Thoracic aorta (tissue), 2 donors: ENCODE results near the gene SLC25A11. TPM values are rescaled to one million over a fixed set of nuclear protein-coding genes. Genes with fewer than 3 reads are reported as not detected.
A peak's percentile ranks its signal among the peaks of the same experiment; 100 is the strongest.

Source experiments
- ATAC-seq: fragments of 150-250 bp; one replicate; pipeline ENCODE4 v1.8.0; 2017; ENCODE audit warnings: low read depth; ENCODE audit not compliant: insufficient number of reproducible peaks, low FRiP score
- DNase-seq: peaks from one replicate; pipeline ENCODE4 v3.0.0-alpha.2; 2020; ENCODE audit warnings: low spot score
- H3K27ac ChIP-seq, 2 donors: fragments of 200-600 bp; sonication (generic); 1 replicate in 1 of 2; 2 replicates in 1 of 2; pipeline ENCODE4 v1.5.1; 2016; ENCODE audit warnings: mild to moderate bottlenecking in 2 of 2, moderate library complexity in 2 of 2
- H3K27me3 ChIP-seq: fragments of 200-600 bp; sonication (generic); replicated peaks from 2 replicates; pipeline ENCODE4 v1.6.0; 2016; ENCODE audit warnings: mild to moderate bottlenecking; ENCODE audit not compliant: insufficient read depth
- H3K36me3 ChIP-seq: fragments of 200-600 bp; sonication (generic); one replicate; pipeline ENCODE4 v1.5.1; 2016
- H3K4me1 ChIP-seq, 2 donors: fragments of 200-600 bp; sonication (generic); 1 replicate in 1 of 2; 2 replicates in 1 of 2; pipeline versions ENCODE4 v1.5.1 to v1.6.0; 2016; ENCODE audit warnings: low read depth in 2 of 2, mild to moderate bottlenecking in 1 of 2; ENCODE audit not compliant: control insufficient read depth in 1 of 2
- H3K4me3 ChIP-seq: fragments of 200-600 bp; sonication (generic); 2 replicates; pipeline ENCODE4 v1.5.1; 2016; ENCODE audit warnings: mild to moderate bottlenecking
- H3K9me3 ChIP-seq: fragments of 200-600 bp; sonication (generic); 2 replicates; pipeline ENCODE4 v1.5.1; 2016
- total RNA-seq, 2 donors: library from RNA; depleted of rRNA; stranded (reverse); fragments of >200 nt; gene quantifications; one replicate each; pipeline versions ENCODE4 v1.1.0 to v1.2.3, GENCODE V29; 2016
- TF ChIP-seq, protein P1 (sequence below): fragments of 200-600 bp; sonication (generic); IDR thresholded peaks from one replicate; pipeline ENCODE4 v1.5.1; 2019; ENCODE audit warnings: antibody characterized with exemption

Gene SLC25A11
- total RNA-seq, 2 donors from 2014 or later = 27.0 to 39.7 TPM

DNA sequence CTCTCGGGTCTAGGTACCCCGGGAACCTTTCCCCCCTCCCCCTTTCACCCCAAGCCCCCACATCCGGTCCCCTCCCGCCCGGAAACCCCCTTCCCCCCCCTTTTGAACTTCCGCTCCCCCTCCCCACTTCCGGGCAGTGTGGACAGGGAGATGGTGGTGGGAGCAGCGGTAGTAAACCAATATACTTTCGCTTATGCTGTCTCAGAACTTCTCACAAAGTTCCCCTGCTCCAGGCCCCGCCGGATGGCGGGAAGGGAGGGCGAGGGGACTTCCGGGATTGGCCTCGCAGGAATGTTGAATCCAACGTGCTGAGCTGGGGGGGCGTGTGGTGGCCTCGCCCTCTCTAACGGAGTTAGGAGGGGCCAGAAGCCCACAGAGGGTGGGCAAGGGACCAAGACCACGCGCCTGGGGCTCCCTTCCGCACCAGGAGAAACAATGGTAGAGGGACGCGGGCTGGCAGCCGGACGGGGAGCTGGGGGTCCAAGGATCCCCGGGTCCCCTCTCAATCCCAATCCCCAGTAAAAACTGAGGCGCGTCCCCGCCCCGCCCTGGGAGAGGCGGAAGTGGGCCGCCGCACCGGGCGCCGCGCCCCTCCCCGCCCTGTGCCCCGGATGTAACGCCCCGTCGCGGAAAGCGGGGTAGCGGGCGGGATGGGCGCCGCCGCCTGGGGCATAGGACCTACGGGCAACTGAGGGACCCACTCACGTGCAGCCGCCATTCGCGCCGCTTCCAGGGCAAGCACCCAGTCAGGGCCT lies 7.7 kb upstream of the SLC25A11 start:
- Histone ChIP-seq H3K4me3 (peak overlapping the region; percentile 76), H3K9me3 (no peaks in the 10 kb centered on the region), H3K27ac (peak overlapping the region; percentile 93 to 97), H3K36me3 (peaks cover 3% of the 10 kb centered on the region), H3K27me3 (no peaks in the 10 kb centered on the region), H3K4me1 (peaks cover 22 to 57% of the 10 kb centered on the region in 2 donors)
- TF ChIP-seq, protein P1, sequence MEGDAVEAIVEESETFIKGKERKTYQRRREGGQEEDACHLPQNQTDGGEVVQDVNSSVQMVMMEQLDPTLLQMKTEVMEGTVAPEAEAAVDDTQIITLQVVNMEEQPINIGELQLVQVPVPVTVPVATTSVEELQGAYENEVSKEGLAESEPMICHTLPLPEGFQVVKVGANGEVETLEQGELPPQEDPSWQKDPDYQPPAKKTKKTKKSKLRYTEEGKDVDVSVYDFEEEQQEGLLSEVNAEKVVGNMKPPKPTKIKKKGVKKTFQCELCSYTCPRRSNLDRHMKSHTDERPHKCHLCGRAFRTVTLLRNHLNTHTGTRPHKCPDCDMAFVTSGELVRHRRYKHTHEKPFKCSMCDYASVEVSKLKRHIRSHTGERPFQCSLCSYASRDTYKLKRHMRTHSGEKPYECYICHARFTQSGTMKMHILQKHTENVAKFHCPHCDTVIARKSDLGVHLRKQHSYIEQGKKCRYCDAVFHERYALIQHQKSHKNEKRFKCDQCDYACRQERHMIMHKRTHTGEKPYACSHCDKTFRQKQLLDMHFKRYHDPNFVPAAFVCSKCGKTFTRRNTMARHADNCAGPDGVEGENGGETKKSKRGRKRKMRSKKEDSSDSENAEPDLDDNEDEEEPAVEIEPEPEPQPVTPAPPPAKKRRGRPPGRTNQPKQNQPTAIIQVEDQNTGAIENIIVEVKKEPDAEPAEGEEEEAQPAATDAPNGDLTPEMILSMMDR = no peak
- no peak for DNase-seq
- no peak for ATAC-seq

DNA sequence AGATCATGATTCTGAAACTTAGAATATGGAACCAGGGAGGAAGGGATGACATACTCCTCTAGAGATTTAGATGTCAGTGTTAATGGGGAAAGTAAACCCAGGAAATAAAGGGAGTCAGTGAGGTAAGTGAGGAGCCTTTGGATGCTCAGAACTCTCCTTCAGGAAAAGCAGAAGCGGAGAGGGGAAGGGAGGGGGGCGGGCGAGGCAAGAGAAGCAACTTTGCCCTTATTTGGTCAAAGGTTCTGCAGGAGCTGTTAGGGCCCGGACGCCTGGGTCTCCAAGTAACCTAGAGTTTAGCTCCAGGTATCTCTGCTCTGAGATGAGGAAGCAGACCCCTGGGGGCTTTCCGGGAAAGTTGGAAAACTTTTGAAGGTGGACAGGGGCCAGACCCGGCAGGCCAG lies 7.2 kb upstream of the SLC25A11 start:
- TF ChIP-seq, protein P1 = no peak

DNA sequence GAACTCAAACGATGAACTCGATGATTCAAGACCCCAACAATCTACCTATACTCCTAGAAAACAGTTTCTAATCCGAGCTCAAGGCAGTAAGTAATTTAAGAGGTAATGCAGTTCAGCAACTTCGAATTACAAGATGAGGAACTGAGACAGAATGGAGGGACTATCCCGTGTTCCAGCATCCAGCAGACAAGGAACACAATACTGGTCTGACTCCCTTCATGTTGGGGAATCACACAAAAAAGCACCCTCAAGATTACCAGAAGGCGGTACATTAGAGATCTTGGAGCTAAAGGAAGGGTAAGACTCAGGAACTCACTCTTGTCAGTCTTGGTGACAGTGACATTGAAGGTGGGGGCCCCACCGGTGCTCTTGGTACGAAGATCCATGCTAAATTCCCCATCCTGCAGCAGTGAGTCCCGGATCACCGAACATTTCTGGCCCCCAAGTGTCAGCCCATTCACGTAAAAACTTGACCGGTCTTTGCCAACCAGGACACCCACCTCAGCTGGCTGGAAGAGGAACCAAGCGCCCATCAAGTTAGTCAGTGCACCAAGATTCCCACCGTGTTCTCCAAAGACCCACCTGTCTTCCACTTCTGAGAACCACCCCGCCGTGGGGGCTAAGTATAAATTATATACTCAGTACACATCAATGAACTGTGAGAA lies 6.6 kb upstream of the SLC25A11 start:
- Histone ChIP-seq H3K4me3 (peak overlapping the region; percentile 76), H3K4me1 (peaks cover 25 to 65% of the 10 kb centered on the region in 2 donors), H3K27ac (peak overlapping the region; percentile 93 to 97), H3K36me3 (peaks cover 6% of the 10 kb centered on the region), H3K9me3 (no peaks in the 10 kb centered on the region), H3K27me3 (no peaks in the 10 kb centered on the region)
- no peak for DNase-seq
- TF ChIP-seq, protein P1 = no peak
- ATAC-seq = no peak

More for the DNA sequence above, 7.2 kb upstream of the SLC25A11 start:
- no peak for ATAC-seq
- Histone ChIP-seq H3K4me1 (peaks cover 22 to 59% of the 10 kb centered on the region in 2 donors), H3K27me3 (no peaks in the 10 kb centered on the region), H3K4me3 (peak overlapping the region; percentile 76), H3K9me3 (no peaks in the 10 kb centered on the region), H3K36me3 (peaks cover 6% of the 10 kb centered on the region), H3K27ac (peak overlapping the region; percentile 93 to 97)
- DNase-seq = no peak

DNA sequence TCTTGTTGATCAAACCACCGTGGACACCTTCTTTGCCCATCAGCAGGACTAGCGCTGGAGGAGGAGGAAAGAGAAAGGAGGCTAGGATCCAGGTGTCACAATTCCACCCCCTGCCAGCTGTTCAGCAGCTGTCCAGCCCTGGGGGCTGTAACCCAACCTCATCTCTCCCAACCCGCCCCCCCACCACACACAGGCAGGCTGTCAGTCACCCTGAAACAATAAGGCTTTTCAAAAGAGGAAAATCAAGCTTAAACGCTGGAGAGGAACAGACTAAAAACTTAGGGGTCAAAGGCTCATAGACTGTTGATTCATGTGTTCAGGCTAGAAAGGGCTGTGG lies 6.1 kb upstream of the SLC25A11 start:
- no peaks in the 10 kb centered on the region for H3K27me3 ChIP-seq
- DNase-seq (no peak), ATAC-seq (no peak)
- peak overlapping the region; percentile 76 for H3K4me3 ChIP-seq
- TF ChIP-seq, protein P1 = no peak
- H3K4me1 ChIP-seq = peaks cover 30 to 65% of the 10 kb centered on the region in 2 donors
- H3K9me3 ChIP-seq = no peaks in the 10 kb centered on the region
- peak overlapping the region; percentile 93 to 97 for H3K27ac ChIP-seq
- H3K36me3 ChIP-seq = peaks cover 6% of the 10 kb centered on the region

DNA sequence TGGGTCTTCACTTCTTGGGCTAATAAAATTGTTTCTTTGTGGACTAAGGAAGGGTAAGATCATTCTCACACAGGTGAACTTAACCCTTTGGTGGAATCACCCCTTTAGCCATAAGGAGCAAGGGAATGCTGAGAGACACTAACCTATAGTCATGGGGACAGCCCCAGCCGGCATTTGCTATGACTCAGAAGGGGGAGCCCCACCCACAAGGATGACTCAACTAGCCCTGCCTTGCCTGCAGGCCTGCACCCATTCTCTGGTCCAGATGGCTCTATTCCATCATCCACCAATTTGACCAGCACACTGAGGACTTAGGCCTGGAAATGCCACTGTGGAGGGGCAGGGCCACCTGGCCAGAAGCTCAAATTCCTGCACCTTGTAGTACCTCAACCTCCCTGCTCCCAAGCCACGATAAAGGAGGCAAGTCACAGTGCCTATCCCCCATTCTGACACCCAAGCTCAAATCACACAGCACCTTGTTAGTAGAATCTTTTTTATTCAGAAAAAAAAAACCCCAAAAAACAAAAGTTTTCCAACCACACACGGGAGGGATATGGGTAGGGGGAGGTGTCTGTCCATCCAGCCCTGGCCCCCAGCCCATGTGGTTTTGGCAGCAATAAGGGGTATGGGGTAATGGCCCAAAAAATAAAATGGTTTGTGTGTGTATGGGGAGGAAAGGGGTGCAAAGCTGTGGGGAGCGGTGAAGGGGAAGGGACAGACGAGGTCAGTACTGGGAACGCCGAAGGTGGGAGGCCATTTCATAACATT lies 5.5 kb upstream of the SLC25A11 start:
- Histone ChIP-seq H3K4me1 (peaks cover 30 to 62% of the 10 kb centered on the region in 2 donors), H3K36me3 (peaks cover 6% of the 10 kb centered on the region), H3K27ac (peak overlapping the region; percentile 73 to 97), H3K9me3 (no peaks in the 10 kb centered on the region), H3K4me3 (peak overlapping the region; percentile 76), H3K27me3 (no peaks in the 10 kb centered on the region)
- TF ChIP-seq, protein P1 = no peak
- DNase-seq (no peak), ATAC-seq (peak; percentile 50)
